GM12875 (cell line): Measurements from ENCODE around the gene PSTPIP1.

Experiments used
- H3K4me3 ChIP-seq: one replicate; pipeline ENCODE4 v1.5.1; 2011; ENCODE audit warnings: low read depth, low read length, control low read depth
- TF ChIP-seq, protein P1 (sequence below): IDR thresholded peaks from 2 replicates; pipeline ENCODE4 v1.5.1; 2011; ENCODE audit warnings: low read depth, mild to moderate bottlenecking, control low read depth, inconsistent platforms, low read length, moderate library complexity, borderline replicate concordance; ENCODE audit not compliant: insufficient read depth

Gene PSTPIP1

DNA sequence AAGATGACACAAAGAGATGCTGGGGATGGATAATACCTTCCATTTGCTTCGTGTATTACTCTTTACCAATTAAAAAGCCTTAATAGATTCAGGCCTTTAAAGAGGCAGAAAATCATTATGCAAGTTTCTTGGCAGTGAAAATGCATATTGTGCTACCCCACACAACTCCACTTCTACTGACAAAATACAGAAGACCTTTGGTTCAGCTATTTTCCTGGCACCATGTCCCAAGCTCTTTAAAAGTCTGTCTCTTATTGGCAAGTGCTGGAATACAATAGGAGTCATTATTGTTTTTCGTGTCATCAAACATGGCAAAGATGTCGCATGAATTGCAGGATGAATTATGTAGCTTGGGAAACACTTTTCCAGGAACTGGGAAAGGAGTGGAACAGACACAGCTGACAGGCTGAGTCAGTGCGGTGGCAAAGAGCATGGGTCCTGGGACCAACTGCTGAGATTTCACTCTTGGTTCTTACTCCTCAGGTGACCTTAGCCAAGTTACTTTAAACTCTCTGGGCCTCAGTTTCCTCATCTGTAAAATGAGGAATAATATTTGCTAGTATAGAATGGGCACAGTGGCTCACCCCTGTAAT, 81.5 kb downstream of the PSTPIP1 start:
- no peak overlapping the region for H3K4me3 ChIP-seq
- TF ChIP-seq, protein P1, sequence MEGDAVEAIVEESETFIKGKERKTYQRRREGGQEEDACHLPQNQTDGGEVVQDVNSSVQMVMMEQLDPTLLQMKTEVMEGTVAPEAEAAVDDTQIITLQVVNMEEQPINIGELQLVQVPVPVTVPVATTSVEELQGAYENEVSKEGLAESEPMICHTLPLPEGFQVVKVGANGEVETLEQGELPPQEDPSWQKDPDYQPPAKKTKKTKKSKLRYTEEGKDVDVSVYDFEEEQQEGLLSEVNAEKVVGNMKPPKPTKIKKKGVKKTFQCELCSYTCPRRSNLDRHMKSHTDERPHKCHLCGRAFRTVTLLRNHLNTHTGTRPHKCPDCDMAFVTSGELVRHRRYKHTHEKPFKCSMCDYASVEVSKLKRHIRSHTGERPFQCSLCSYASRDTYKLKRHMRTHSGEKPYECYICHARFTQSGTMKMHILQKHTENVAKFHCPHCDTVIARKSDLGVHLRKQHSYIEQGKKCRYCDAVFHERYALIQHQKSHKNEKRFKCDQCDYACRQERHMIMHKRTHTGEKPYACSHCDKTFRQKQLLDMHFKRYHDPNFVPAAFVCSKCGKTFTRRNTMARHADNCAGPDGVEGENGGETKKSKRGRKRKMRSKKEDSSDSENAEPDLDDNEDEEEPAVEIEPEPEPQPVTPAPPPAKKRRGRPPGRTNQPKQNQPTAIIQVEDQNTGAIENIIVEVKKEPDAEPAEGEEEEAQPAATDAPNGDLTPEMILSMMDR, result no peak

GRCh38 chr15:77081971-77082370, 87.0 kb downstream of the PSTPIP1 start:
- no peak overlapping the region for H3K4me3 ChIP-seq
- TF ChIP-seq, protein P1, result no peak

DNA sequence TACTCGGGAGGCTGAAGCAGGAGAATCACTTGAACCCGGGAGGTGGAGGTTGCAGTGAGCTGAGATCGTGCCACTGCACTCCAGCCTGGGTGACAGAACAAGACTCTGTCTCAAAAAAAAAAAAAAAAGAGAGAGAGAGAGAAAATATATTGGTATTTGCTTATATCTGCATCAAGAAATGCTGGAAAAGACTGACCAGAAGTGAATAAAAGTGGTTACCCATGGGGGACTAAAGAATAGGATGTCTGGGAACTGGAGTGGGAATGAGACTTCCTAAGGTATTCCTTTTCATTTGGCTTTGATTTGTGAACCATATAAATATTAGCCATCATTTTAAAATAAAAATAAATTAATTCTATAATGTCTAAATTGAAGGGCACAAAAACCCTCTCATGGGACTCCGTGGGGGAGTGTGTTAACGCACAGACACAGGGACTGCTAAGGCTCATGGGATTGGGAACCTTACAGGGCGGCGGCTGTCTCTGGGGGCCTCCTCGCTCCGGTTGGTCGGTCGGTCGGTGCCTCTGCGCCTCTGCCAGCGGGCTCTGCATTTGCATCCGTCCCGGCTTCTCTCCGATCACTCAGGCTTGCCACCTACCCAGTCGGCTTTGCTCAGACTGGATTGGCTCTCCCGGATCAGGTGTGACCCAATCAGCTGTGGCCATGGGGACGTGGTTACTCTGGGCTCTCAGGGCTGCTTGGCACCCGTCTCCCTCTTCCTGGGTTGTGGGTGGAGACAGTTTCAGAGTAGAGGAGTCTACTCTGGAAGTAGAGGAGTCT, 88.6 kb downstream of the PSTPIP1 start:
- TF ChIP-seq, protein P1, result no peak
- H3K4me3 ChIP-seq, result no peak overlapping the region

DNA sequence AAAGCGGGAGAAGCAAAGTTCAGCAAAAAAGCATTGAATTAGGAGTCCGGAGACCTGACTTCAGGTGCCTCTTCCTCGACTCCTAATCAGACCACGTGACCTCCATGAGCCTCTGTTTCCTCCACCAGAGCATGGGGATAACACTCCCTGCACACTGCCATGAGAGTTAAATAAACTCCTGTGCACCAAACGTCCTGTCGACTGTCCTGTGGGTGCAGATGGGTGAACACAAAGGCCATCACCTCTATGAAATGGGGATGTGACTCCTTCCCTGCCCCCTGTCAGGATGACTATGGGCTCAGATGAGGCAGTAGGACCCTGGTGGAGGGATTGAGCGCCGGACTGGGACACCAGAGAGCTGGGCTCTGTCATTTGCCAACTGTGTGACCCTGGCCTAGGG, 89.5 kb downstream of the PSTPIP1 start:
- H3K4me3 ChIP-seq, result no peak overlapping the region
- TF ChIP-seq, protein P1, result no peak

DNA sequence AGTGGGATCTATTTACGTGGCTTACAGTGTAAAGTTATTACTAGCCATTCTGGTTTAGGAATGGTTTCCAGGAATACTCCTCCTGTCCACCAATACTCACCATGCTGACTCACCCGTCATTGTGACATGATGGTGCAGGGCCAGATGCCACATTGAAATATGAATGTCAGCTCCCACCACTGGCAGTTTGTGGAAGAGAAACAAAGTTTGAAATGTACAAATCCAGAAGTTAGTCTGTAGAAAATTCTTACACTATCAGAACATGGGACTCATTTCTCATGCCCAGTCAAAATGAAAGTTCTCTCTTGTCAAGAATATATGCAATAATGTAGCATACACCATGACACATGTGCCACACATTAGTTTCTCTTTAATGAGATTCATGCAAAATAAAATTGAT, 90.4 kb downstream of the PSTPIP1 start:
- TF ChIP-seq, protein P1, result no peak
- H3K4me3 ChIP-seq, result no peak overlapping the region
